ENCODE measurements around the gene RPS6KA5.
"Not testable (repeated sequence)": the region's sequence is repeated elsewhere in the genome, so short reads cannot be mapped to it uniquely, and the experiment has no call there.

RPS6KA5 gene

GRCh38 chr14:90827919-90828610, 232.4 kb downstream of the RPS6KA5 start:
- 0 out of 2 replicates have a peak, but pooled peaks cover 2% of the 10 kb centered on the region for H3K9me3 ChIP-seq (ENCODE audit: low read length)
- no peak overlapping the region for H3K4me3 ChIP-seq (ENCODE audit: low read depth, low read length, poor library complexity, severe bottlenecking)
- H3K27ac ChIP-seq (ENCODE audit: low read depth, low read length, poor library complexity, severe bottlenecking): no peak overlapping the region
- no peaks in the 10 kb centered on the region for H3K79me2 ChIP-seq (ENCODE audit: insufficient read depth, low read length)
- H3K4me1 ChIP-seq (ENCODE audit: insufficient read depth, low read length, severe bottlenecking): no peaks in the 10 kb centered on the region
- no peaks in the 10 kb centered on the region for H3F3A ChIP-seq (ENCODE audit: insufficient read depth, low read length)
- no peak overlapping the region for H3K4me2 ChIP-seq (ENCODE audit: low read length)
- H3K9me2 ChIP-seq (ENCODE audit: low read depth, low read length): no peaks in the 10 kb centered on the region
- H4K20me1 ChIP-seq (ENCODE audit: insufficient read depth, low read length): no peaks in the 10 kb centered on the region
- H2AFZ ChIP-seq (ENCODE audit: low read length): no peak overlapping the region
- peaks cover 3% of the 10 kb centered on the region; the same call in 1 of the 2 replicates for H3K27me3 ChIP-seq (ENCODE audit: insufficient read depth, low read length)
- TF ChIP-seq EZH2 (IDR thresholded peaks at IDR 0.05; ENCODE audit: borderline replicate concordance, low read length) (no peak), CTCF (IDR thresholded peaks at IDR 0.05; ENCODE audit: low read length) (no peak)
- H3K9ac ChIP-seq (ENCODE audit: low read length): no peak overlapping the region
- no peaks in the 10 kb centered on the region for H3K36me3 ChIP-seq (ENCODE audit: insufficient read depth, low read length)

GRCh38 chr14:90823542-90823941, 236.9 kb downstream of the RPS6KA5 start:
- H3K9me3 ChIP-seq (ENCODE audit: low read length); H3K9ac ChIP-seq (ENCODE audit: low read length); H4K20me1 ChIP-seq (ENCODE audit: insufficient read depth, low read length); H3K4me3 ChIP-seq (ENCODE audit: low read depth, low read length, poor library complexity, severe bottlenecking); H3K27ac ChIP-seq (ENCODE audit: low read depth, low read length, poor library complexity, severe bottlenecking); H3K4me2 ChIP-seq (ENCODE audit: low read length); H3K4me1 ChIP-seq (ENCODE audit: insufficient read depth, low read length, severe bottlenecking); H2AFZ ChIP-seq (ENCODE audit: low read length); H3K36me3 ChIP-seq (ENCODE audit: insufficient read depth, low read length); H3K79me2 ChIP-seq (ENCODE audit: insufficient read depth, low read length); H3K27me3 ChIP-seq (ENCODE audit: insufficient read depth, low read length); H3K9me2 ChIP-seq (ENCODE audit: low read depth, low read length); H3F3A ChIP-seq (ENCODE audit: insufficient read depth, low read length): not testable (repeated sequence)

GRCh38 chr14:90820958-90821357, 239.5 kb downstream of the RPS6KA5 start:
- no peak overlapping the region for H2AFZ ChIP-seq (ENCODE audit: low read length)
- H3K4me2 ChIP-seq (ENCODE audit: low read length): no peak overlapping the region

More at GRCh38 chr14:90820958-90821357, 239.5 kb downstream of the RPS6KA5 start:
- H3K27me3 ChIP-seq (ENCODE audit: insufficient read depth, low read length): peaks cover 7% of the 10 kb centered on the region; the same call in 1 of the 2 replicates
- no peaks in the 10 kb centered on the region for H3K36me3 ChIP-seq (ENCODE audit: insufficient read depth, low read length)
- 0 out of 2 replicates have a peak, but pooled peaks cover 2% of the 10 kb centered on the region for H3K9me3 ChIP-seq (ENCODE audit: low read length)
- no peak overlapping the region for H3K27ac ChIP-seq (ENCODE audit: low read depth, low read length, poor library complexity, severe bottlenecking)
- no peaks in the 10 kb centered on the region for H3K4me1 ChIP-seq (ENCODE audit: insufficient read depth, low read length, severe bottlenecking)
- H3K9me2 ChIP-seq (ENCODE audit: low read depth, low read length): no peaks in the 10 kb centered on the region
- H4K20me1 ChIP-seq (ENCODE audit: insufficient read depth, low read length): no peaks in the 10 kb centered on the region
- H3K4me3 ChIP-seq (ENCODE audit: low read depth, low read length, poor library complexity, severe bottlenecking): no peak overlapping the region
- H3K79me2 ChIP-seq (ENCODE audit: insufficient read depth, low read length): no peaks in the 10 kb centered on the region
- TF ChIP-seq EZH2 (IDR thresholded peaks at IDR 0.05; ENCODE audit: borderline replicate concordance, low read length) (no peak), CTCF (IDR thresholded peaks at IDR 0.05; ENCODE audit: low read length) (no peak)
- H3F3A ChIP-seq (ENCODE audit: insufficient read depth, low read length): no peaks in the 10 kb centered on the region
- H3K9ac ChIP-seq (ENCODE audit: low read length): no peak overlapping the region
